Colonic mucosa (tissue), 4 donors: ENCODE measurements around the gene SVIL. TPM values are rescaled to one million over a fixed set of nuclear protein-coding genes. Genes with fewer than 3 reads are reported as not detected.
"Not testable (repeated sequence)": the region's sequence is repeated elsewhere in the genome, so short reads cannot be mapped to it uniquely, and the experiment has no call there.

ENCODE experiments used
- DNase-seq: peaks from one replicate; pipeline ENCODE4 v3.0.0-alpha.2; 2020
- H3K27ac ChIP-seq: fragments of 200-600 bp; one replicate; pipeline ENCODE4 v1.8.0; 2021
- H3K27me3 ChIP-seq: fragments of 200-600 bp; one replicate; pipeline ENCODE4 v1.8.0; 2021
- H3K36me3 ChIP-seq: fragments of 200-600 bp; one replicate; pipeline ENCODE4 v1.8.0; 2021
- H3K4me1 ChIP-seq: fragments of 200-600 bp; one replicate; pipeline ENCODE4 v1.8.0; 2021; ENCODE audit warnings: mild to moderate bottlenecking
- H3K4me3 ChIP-seq: fragments of 200-600 bp; one replicate; pipeline ENCODE4 v1.8.0; 2021
- H3K9ac ChIP-seq, 2 donors: one replicate each; pipeline ENCODE4 v1.7.0; 2013; ENCODE audit warnings: control low read depth in 2 of 2, low read depth in 2 of 2, low read length in 2 of 2
- H3K9me3 ChIP-seq: fragments of 200-600 bp; one replicate; pipeline ENCODE4 v1.8.0; 2021
- intact Hi-C: fragments of 100-400 bp; cut with DNase I; formaldehyde crosslinking; loops from one replicate; pipeline ENCODE4 v1.14.1; 2022
- total RNA-seq, 2 donors: library from RNA; stranded (reverse); fragmentation: NEBNext Ultra II Directional in 1 of 2; extraction: Animal tissue kit (Norgen Biotek cat#: 25700) in 1 of 2; gene quantifications; one replicate each; pipeline ENCODE4 v1.2.1, GENCODE V29; 2021
- TF ChIP-seq, protein P1 (sequence below): fragments of 200-600 bp; IDR thresholded peaks from one replicate; pipeline ENCODE4 v1.8.0; 2022; ENCODE audit warnings: antibody characterized with exemption, mild to moderate bottlenecking
- donor health status: healthy.
- donor health status: DM: no; HTN: no; CAD: no.
- donor health status: DM: no; HTN: no; CAD: no.

Gene SVIL
- total RNA-seq, 2 donors from 2014 or later, result 62.6 to 132 TPM

DNA sequence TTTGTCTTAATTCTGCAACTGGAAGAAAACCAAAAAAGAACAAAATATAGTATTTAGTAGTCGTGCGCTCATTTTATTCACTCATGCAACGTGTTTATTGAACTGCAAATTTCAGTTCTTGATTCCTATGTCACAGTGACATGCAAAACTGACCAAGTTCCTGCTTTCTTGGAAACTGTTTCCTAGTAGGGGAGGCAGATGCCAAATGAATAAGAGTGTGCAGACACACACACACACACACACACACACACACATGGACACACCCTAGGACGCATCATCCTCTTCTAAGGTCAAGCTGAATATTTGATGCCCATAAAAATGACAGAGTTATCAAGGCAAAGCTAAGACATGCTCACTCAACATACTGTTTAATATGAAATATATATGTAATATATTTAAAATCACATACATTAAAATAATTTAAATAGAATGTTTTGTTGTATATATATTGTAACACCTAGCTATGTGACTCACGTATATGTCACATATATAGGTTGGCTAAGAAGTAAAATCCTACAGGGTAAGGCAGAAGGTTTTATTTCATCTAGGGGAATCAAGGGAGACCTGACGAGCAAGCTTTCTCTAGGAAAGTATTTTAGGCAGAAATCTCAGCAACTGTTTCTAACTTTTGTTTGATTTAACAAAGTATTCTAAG lies 79.6 kb downstream of the SVIL start:
- TF ChIP-seq, protein P1, sequence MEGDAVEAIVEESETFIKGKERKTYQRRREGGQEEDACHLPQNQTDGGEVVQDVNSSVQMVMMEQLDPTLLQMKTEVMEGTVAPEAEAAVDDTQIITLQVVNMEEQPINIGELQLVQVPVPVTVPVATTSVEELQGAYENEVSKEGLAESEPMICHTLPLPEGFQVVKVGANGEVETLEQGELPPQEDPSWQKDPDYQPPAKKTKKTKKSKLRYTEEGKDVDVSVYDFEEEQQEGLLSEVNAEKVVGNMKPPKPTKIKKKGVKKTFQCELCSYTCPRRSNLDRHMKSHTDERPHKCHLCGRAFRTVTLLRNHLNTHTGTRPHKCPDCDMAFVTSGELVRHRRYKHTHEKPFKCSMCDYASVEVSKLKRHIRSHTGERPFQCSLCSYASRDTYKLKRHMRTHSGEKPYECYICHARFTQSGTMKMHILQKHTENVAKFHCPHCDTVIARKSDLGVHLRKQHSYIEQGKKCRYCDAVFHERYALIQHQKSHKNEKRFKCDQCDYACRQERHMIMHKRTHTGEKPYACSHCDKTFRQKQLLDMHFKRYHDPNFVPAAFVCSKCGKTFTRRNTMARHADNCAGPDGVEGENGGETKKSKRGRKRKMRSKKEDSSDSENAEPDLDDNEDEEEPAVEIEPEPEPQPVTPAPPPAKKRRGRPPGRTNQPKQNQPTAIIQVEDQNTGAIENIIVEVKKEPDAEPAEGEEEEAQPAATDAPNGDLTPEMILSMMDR, result no peak
- no peaks in the 10 kb centered on the region for H3K9me3 ChIP-seq
- H3K4me3 ChIP-seq, result no peak overlapping the region
- peaks cover 6% of the 10 kb centered on the region for H3K36me3 ChIP-seq
- H3K27me3 ChIP-seq, result no peaks in the 10 kb centered on the region
- DNase-seq, result no peak
- no peak overlapping the region for H3K27ac ChIP-seq
- intact Hi-C loops, result no loop called here
- H3K9ac ChIP-seq, result no peak overlapping the region
- no peaks in the 10 kb centered on the region for H3K4me1 ChIP-seq

DNA sequence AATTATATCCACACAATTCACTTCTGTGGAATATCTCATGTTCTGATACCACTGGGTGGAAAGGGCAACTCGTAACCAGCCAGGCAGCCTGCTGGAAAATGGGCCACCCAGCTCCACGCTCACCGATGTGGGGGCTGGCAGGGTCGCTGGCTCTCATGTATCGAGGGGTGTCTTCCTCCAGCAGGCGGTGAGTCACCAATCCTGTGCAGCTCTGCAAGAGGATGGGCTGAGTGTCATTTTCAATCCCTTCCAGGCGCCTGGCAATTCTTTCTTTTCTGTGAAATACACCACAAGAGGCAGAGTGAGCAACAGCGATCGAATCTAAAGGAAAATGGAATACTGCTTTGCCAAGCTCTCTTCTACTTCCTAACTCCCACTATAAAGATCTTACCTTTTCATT lies 80.1 kb downstream of the SVIL start:
- no peaks in the 10 kb centered on the region for H3K9me3 ChIP-seq
- no peaks in the 10 kb centered on the region for H3K27me3 ChIP-seq
- no peak overlapping the region for H3K9ac ChIP-seq
- no peak overlapping the region for H3K27ac ChIP-seq
- DNase-seq, result no peak
- H3K4me1 ChIP-seq, result no peaks in the 10 kb centered on the region
- intact Hi-C loops, result no loop called here
- TF ChIP-seq, protein P1, result no peak
- peaks cover 6% of the 10 kb centered on the region for H3K36me3 ChIP-seq
- no peak overlapping the region for H3K4me3 ChIP-seq

DNA sequence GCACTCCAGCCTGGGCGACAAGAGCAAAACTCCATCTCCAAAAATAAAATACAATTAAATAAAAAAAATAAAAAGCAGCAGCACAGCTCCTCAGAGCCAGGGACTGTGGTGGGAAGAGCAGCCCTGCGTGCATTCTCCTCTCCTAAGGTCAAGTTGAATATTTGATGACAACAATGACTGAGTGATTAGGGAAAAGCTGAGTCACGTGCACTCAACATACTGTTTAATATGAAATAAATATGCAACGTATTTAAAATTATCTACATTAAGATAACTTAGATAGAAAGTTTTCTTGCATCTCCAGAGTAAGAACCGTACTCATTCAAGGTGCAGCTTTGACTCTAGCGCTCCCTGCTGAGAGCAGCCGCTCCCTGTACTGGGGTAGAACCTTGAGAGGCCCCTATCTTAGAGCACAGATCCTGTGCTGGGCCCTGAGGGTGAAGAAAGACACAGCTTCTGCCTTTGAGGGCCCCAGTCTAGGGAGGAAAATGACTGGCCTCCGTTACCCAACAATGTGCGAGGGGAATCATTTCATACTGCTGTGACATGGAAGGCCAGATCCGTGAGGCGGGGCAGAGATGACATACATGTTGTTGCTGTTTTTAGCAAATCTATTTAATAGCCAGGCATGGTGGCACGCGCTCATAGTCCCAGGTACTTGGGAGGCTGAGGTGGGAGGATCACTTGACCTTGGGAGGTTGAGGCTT lies 81.1 kb downstream of the SVIL start:
- no peak overlapping the region for H3K27ac ChIP-seq
- H3K36me3 ChIP-seq, result peaks cover 6% of the 10 kb centered on the region

DNA sequence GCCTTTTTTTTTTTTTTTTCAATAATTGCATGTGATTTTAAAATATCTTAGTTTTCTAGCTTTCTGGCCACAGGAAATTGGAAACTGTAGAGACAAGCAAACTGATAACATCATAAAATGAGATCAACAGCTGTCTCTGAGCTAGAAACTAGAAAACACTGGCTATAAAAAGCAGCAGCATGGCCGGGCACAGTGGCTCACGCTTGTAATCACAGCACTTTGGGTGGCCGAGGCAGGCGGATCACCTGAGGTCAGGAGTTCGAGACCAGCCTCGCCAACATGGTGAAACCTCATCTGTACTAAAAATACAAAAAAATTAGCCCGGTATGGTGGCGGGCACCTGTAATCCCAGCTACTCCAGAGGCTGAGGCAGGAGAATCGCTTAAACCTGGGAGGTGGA lies 81.7 kb downstream of the SVIL start:
- H3K27ac ChIP-seq, H3K36me3 ChIP-seq, intact Hi-C loops, H3K9me3 ChIP-seq, H3K4me1 ChIP-seq, H3K9ac ChIP-seq, H3K27me3 ChIP-seq, DNase-seq, H3K4me3 ChIP-seq: not testable (repeated sequence)

More for the DNA sequence above, 81.1 kb downstream of the SVIL start:
- no peaks in the 10 kb centered on the region for H3K4me1 ChIP-seq
- intact Hi-C loops, result no loop called here
- TF ChIP-seq, protein P1, result no peak
- no peaks in the 10 kb centered on the region for H3K9me3 ChIP-seq
- H3K27me3 ChIP-seq, result no peaks in the 10 kb centered on the region
- H3K9ac ChIP-seq, result no peak overlapping the region
- H3K4me3 ChIP-seq, result no peak overlapping the region
- no peak for DNase-seq

DNA sequence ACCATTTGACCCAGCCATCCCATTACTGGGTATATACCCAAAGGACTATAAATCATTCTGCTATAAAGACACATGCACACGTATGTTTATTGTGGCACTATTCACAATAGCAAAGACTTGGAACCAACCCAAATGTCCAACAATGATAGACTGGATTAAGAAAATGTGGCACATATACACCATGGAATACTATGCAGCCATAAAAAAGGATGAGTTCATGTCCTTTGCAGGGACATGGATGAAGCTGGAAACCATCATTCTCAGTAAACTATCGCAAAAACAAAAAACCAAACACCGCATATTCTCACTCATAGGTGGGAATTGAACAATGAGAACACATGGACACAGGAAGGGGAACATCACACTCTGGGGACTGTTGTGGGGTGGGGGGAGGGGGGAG lies 85.3 kb downstream of the SVIL start:
- H3K4me3 ChIP-seq, intact Hi-C loops, H3K27me3 ChIP-seq, H3K27ac ChIP-seq, H3K36me3 ChIP-seq, H3K9ac ChIP-seq, DNase-seq, H3K9me3 ChIP-seq, H3K4me1 ChIP-seq: not testable (repeated sequence)

DNA sequence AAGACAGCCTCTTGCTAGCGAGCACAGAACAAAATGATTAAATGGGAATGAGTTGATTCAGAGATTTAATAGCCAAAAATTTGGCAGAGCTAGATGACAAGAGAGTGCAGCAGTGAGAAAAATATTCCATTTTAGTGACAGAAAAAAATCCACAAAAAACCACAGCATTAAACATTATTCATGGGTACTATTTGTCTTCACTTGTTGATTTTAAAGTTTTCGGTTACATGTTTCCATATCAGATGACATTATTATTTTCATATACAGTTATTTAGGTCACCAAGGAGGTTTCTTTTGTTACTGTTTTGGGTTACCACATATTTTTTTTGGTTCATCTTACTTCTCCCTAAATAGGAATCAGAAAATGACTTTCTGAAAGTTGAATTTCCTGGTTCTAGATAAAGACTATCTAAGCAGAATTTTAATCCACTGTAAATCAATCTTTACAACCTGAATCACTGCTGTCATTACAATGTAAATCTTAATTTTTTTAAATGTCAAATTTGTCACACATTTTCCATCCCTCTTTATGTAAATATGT lies 87.9 kb downstream of the SVIL start:
- H3K9me3 ChIP-seq, result no peaks in the 10 kb centered on the region
- TF ChIP-seq, protein P1, result no peak
- no peak overlapping the region for H3K4me3 ChIP-seq
- no peaks in the 10 kb centered on the region for H3K4me1 ChIP-seq
- no peak overlapping the region for H3K27ac ChIP-seq
- H3K27me3 ChIP-seq, result no peaks in the 10 kb centered on the region
- intact Hi-C loops, result no loop called here
- no peaks in the 10 kb centered on the region for H3K36me3 ChIP-seq
- H3K9ac ChIP-seq, result no peak overlapping the region
- DNase-seq, result no peak
